ENCODE data around the gene BCAR3.

DNA sequence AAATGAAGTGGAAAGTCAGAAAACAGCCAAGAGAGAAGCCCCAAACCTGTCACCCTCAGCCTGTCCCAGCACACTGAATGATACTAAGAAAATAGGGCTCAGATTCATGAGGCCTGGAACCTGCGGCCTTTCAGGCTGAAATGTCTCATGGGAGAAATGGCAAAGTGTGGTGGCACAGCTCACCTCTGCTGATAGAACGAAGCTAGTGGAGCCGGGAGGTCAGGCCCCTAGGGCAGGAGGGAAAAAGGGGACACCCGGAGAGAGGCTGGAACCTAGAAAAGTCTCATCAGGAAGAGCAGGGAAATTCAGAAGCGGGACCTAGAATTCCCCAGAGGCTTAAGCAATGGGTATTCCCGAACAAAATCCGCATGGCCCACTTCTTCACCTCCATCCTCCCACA is 107.1 kb downstream of the BCAR3 start:
- TF ChIP-seq, protein P1, sequence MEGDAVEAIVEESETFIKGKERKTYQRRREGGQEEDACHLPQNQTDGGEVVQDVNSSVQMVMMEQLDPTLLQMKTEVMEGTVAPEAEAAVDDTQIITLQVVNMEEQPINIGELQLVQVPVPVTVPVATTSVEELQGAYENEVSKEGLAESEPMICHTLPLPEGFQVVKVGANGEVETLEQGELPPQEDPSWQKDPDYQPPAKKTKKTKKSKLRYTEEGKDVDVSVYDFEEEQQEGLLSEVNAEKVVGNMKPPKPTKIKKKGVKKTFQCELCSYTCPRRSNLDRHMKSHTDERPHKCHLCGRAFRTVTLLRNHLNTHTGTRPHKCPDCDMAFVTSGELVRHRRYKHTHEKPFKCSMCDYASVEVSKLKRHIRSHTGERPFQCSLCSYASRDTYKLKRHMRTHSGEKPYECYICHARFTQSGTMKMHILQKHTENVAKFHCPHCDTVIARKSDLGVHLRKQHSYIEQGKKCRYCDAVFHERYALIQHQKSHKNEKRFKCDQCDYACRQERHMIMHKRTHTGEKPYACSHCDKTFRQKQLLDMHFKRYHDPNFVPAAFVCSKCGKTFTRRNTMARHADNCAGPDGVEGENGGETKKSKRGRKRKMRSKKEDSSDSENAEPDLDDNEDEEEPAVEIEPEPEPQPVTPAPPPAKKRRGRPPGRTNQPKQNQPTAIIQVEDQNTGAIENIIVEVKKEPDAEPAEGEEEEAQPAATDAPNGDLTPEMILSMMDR (IDR thresholded peaks at IDR 0.05) = no peak
- TF ChIP-seq EP300 (IDR thresholded peaks at IDR 0.05) = no peak
- no peak for TF ChIP-seq POLR2AphosphoS5 (IDR thresholded peaks at IDR 0.05)
- no peak for TF ChIP-seq POLR2A (IDR thresholded peaks at IDR 0.05)

All from suprapubic skin (tissue), 4 donors.